Skeletal muscle tissue (tissue), 4 donors: ENCODE results near the gene KCNMA1. TPM values are rescaled to one million over a fixed set of nuclear protein-coding genes. Genes with fewer than 3 reads are reported as not detected.
"Not testable (repeated sequence)": the region's sequence is repeated elsewhere in the genome, so short reads cannot be mapped to it uniquely, and the experiment has no call there.

Source experiments
- H3K27ac ChIP-seq: one replicate; pipeline ENCODE4 v1.7.0; 2013; ENCODE audit warnings: mild to moderate bottlenecking, low read depth, low read length, inconsistent platforms
- H3K27me3 ChIP-seq, 3 donors: one replicate each; pipeline ENCODE4 v1.7.0; 2013; ENCODE audit warnings: low read length in 3 of 3; ENCODE audit not compliant: control insufficient read depth in 3 of 3, insufficient read depth in 3 of 3
- H3K36me3 ChIP-seq, 3 donors: one replicate each; pipeline ENCODE4 v1.7.0; 2013; ENCODE audit warnings: low read length in 3 of 3; ENCODE audit not compliant: control insufficient read depth in 3 of 3, insufficient read depth in 3 of 3
- H3K4me1 ChIP-seq, 3 donors: one replicate each; pipeline ENCODE4 v1.7.0; 2013; ENCODE audit warnings: low read length in 3 of 3, mild to moderate bottlenecking in 3 of 3; ENCODE audit not compliant: control insufficient read depth in 3 of 3, insufficient read depth in 3 of 3
- H3K4me3 ChIP-seq, 3 donors: one replicate each; pipeline ENCODE4 v1.7.0; 2013; ENCODE audit warnings: low read length in 3 of 3
- H3K9ac ChIP-seq, 3 donors: one replicate each; pipeline ENCODE4 v1.7.0; 2013; ENCODE audit warnings: low read length in 3 of 3, mild to moderate bottlenecking in 3 of 3, moderate library complexity in 2 of 3, low read depth in 1 of 3
- H3K9me3 ChIP-seq, 3 donors: one replicate each; pipeline ENCODE4 v1.7.0; 2013; ENCODE audit warnings: low read length in 3 of 3; ENCODE audit not compliant: control insufficient read depth in 3 of 3
- total RNA-seq: library from RNA; depleted of rRNA; stranded (reverse); fragments of >200 nt; gene quantifications from one replicate; pipeline ENCODE4 v1.2.3, GENCODE V29; 2014
- donor health status: Osteomylitis.

KCNMA1 gene
- total RNA-seq, 1 donor from 2014 or later = 18.8 TPM

DNA sequence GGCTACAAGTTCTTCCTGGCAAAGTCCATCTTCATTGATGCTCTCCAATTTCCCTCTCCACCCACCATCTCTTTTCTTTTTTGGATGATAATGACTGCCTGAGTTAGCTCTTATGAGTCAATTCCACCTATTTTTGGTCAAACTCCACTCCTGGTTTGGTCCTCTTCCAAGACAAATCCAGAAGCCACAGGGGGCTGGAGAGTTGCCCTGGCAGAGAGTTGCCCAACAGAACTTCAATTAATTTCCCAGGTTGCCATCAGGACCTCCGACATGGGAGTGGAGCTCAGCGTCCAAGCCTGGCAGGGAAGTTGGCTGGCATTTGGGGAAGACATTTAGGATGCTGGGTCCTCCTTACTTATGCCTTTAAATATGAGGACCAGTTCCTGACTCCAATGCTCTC, 29.2 kb upstream of the KCNMA1 start:
- Histone ChIP-seq H3K27me3 (peaks cover 5 to 10% (median 7%) of the 10 kb centered on the region in 3 donors), H3K9ac (no peak overlapping the region), H3K27ac (no peak overlapping the region), H3K4me1 (peaks cover 0 to 3% (median 0%) of the 10 kb centered on the region in 3 donors), H3K9me3 (no peaks in the 10 kb centered on the region), H3K4me3 (no peak overlapping the region), H3K36me3 (no peaks in the 10 kb centered on the region)

DNA sequence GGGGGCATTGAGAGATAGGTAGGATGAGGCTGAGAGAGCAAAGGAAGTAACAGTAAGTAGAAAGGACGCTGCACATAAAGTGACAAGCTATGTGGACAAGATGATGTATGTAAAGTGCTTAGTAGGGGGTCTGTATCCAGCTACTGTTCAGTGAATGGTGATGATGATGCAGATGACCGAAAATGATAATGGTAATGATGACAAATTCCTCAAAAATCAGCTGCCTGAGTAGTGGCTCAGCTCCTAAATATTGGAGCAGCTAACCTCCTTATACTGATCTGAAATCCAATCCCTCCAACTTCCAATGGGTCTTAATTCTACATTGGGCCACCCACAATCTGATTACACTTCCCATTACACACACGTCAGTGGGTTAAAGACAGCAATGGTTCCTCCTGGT, 27.1 kb upstream of the KCNMA1 start:
- Histone ChIP-seq H3K9ac (no peak overlapping the region), H3K4me3 (no peak overlapping the region), H3K27ac (no peak overlapping the region), H3K4me1 (no peaks in the 10 kb centered on the region), H3K27me3 (peaks cover 0 to 8% (median 7%) of the 10 kb centered on the region in 3 donors), H3K36me3 (no peaks in the 10 kb centered on the region), H3K9me3 (no peaks in the 10 kb centered on the region)

DNA sequence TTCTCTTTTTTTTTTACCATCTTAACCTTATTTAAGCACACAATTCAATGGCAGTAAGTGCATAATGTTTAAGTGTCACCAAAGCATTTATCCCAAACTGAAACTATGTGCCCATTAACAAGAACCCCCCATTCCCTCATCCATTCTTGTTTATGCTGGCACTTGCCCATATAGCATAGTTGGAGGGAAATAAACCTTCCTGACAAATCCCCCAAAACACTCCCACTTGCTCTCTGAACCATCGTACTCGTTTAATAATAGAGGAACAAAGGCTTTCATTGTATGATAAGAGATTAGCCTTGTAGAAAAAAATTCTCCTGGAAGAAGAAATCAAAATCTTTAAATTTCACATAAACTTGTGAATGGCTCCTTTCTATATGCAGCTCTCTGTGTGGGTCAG, 26.4 kb upstream of the KCNMA1 start:
- Histone ChIP-seq H3K27ac (no peak overlapping the region), H3K4me3 (no peak overlapping the region), H3K27me3 (peaks cover 0 to 8% (median 7%) of the 10 kb centered on the region in 3 donors), H3K9ac (no peak overlapping the region), H3K9me3 (no peaks in the 10 kb centered on the region), H3K36me3 (no peaks in the 10 kb centered on the region), H3K4me1 (no peaks in the 10 kb centered on the region)

DNA sequence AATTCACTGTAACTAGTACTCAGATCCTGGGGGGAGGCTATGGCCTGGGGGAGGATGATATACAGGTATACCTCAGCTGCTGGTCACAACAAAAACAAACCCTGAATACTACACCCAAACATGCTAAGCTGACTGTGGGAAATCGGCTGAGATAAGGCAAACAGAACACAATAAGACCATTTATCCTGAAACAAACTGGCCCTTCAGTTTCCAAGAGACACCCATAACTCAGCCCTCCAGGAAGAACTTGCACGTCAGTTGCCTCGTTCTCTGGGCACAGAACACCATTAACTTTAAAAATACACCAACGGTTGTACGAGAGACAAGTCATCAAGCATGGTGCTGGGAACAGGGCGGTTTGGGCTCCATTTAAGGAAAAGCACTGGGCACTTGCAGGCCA, 24.1 kb upstream of the KCNMA1 start:
- H3K4me1 ChIP-seq = no peaks in the 10 kb centered on the region
- no peaks in the 10 kb centered on the region for H3K36me3 ChIP-seq
- H3K27ac ChIP-seq = no peak overlapping the region
- no peaks in the 10 kb centered on the region for H3K9me3 ChIP-seq
- H3K4me3 ChIP-seq = no peak overlapping the region
- peaks cover 0 to 9% (median 3%) of the 10 kb centered on the region in 3 donors for H3K27me3 ChIP-seq
- no peak overlapping the region for H3K9ac ChIP-seq

DNA sequence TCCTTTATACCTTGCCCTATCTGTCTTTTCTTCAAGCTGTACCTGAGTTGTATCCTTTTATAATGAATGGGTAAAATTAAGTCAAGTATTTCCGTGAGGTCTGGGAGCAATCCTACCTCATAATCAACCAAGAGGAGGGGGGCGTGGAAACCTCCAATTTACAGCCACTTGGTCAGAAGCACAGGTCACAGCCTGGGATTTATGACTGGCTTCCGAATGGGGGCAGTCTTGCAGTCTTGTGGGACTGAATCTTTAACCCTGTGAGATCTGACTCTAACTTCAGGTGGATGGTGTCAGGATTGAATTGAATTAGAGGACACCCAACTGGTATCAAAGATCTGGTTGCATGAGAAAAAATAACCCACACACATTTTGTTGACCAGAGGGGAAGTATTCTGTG, 23.5 kb upstream of the KCNMA1 start:
- H3K36me3 ChIP-seq = no peaks in the 10 kb centered on the region
- no peak overlapping the region for H3K4me3 ChIP-seq
- no peaks in the 10 kb centered on the region for H3K9me3 ChIP-seq
- no peaks in the 10 kb centered on the region for H3K4me1 ChIP-seq
- H3K27me3 ChIP-seq = peaks cover 0 to 9% (median 3%) of the 10 kb centered on the region in 3 donors
- H3K9ac ChIP-seq = no peak overlapping the region
- no peak overlapping the region for H3K27ac ChIP-seq

DNA sequence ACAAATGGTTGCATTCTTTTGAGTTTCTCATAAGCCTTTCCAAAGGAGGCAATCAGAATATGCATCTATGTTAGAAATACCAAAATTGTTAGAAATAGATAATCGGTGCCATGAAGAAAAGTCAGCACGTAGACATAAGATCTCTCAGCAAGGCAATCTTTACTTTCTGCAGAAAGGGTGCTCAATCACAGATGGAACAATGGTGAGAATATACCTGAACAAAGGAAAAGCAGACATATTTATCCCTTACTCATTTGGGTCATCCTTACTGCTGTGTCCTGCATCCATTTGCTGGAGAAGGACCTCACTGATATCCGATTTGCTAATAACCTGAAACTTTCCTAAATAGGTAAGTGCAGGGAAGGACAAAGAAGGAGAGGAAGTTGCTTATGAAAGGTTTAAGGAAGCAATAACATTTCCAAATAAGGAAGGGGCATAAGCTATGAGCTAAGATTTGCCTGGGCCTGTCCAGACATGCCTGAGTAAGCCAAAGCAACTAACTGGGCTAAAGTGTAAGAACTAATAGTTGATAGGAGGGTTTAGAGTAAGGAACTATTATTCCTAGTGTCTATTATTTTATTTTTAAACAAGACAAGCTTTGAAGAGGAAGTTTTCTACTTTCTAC, 21.6 kb upstream of the KCNMA1 start:
- H3K9me3 ChIP-seq, H3K27me3 ChIP-seq, H3K36me3 ChIP-seq, H3K4me1 ChIP-seq, H3K27ac ChIP-seq, H3K4me3 ChIP-seq, H3K9ac ChIP-seq: not testable (repeated sequence)

DNA sequence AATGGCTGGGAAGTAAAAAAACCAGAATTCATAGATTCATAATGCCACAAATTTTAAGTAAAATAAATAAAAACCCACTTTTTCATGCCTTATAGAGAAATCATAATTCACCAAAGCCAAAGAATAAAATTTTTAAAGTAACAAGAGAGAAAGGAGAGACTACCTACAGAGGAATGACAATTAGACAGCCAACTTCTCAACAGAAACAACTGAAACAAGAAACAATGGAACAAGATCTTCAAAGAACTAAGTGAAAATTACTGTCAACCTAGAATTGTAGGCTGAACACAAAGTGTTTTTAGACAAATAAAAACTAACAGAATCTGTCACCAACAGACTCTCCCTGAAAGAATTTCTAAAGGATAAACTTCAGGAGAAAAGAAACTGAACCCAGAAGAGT, 15.6 kb upstream of the KCNMA1 start:
- Histone ChIP-seq H3K9me3 (no peaks in the 10 kb centered on the region), H3K9ac (no peak overlapping the region), H3K4me1 (no peaks in the 10 kb centered on the region), H3K4me3 (no peak overlapping the region), H3K27me3 (no peaks in the 10 kb centered on the region), H3K27ac (no peak overlapping the region), H3K36me3 (no peaks in the 10 kb centered on the region)

DNA sequence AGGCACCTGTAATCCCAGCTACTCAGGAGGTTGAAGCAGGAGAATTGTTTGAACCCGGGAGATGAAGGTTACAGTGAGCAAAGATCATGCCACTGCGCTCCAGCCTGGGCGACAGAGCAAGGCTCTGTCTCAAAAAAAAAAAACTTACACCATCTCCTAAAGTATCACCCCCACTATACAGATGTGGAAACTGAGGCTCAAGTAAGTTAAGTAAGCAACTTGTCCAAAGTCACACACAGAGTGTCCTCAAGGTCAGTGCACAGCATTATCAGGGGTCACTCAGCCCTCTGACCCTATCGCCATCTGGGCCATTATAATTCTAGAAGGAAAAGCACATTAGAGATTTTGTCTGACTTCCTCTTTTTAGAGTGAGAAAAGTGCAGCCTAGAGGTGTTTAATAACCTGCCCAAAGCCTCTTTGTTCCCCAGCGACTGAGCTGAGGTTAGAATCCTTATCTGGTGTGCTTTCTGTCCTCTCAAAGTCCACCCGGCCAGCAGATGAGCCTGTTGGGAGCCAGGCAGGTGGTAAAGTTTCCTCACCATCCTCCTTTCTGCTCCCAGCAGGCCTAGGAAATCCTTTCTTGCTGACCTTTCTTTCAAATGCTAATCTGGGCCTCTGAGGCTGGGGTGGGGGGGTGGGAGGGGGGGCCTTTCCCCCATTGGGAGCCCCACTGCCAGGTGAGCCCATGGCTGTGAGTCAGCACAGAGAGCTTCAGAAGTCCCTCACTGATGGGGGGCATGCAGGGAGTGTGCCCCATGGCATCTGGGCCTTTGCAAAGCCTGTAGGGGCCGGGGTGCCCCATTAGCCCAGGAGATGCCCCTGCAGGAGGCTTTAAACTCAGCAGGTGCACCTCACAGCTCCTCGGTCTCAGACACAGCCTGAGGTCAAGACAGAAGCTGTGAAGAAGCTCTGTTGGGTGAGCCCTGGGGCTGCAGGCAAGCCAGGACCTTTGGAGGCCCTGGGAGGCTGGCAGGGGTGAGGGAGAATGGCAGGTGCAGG, 12.0 kb upstream of the KCNMA1 start:
- no peaks in the 10 kb centered on the region for H3K4me1 ChIP-seq
- no peaks in the 10 kb centered on the region for H3K9me3 ChIP-seq
- no peaks in the 10 kb centered on the region for H3K36me3 ChIP-seq
- H3K4me3 ChIP-seq = no peak overlapping the region
- H3K27ac ChIP-seq = no peak overlapping the region
- H3K27me3 ChIP-seq = peaks cover 0 to 5% (median 0%) of the 10 kb centered on the region in 3 donors
- H3K9ac ChIP-seq = no peak overlapping the region

DNA sequence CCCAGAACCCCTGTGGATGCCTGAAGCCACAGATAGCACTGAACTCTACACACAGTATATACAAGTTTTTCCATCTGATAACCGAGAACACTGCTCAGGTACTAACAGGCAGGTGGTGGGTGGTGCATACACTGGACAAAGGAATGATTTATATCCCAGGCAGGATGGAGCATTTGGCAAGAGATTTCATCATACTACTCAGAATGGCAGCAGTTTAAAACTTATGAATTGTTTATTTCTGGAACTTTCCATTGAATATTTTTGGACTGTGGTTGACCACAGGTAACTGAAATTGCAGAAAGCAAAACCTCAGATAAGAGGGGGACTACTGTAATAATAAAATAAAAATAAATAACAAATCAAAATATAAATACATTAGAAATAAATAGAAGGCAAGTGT, 10.9 kb upstream of the KCNMA1 start:
- H3K9me3 ChIP-seq = no peaks in the 10 kb centered on the region
- H3K27ac ChIP-seq = no peak overlapping the region
- H3K27me3 ChIP-seq = peaks cover 0 to 5% (median 0%) of the 10 kb centered on the region in 3 donors
- H3K9ac ChIP-seq = no peak overlapping the region
- H3K4me3 ChIP-seq = no peak overlapping the region
- no peaks in the 10 kb centered on the region for H3K4me1 ChIP-seq
- no peaks in the 10 kb centered on the region for H3K36me3 ChIP-seq
